Activated T-helper 2 cell treated with anti-CD3 and anti-CD28 coated beads, Interferon-gamma antibody, Interleukin-2, Interleukin-4, amounts not matched to agents 10 μg/mL and 5 μg/mL and 100 μg/mL, durations not matched to agents 14 hours and 24 hours and 36 hours (primary cell): Measurements from ENCODE around the gene SLC9C2. TPM values are rescaled to one million over a fixed set of nuclear protein-coding genes. Genes with fewer than 3 reads are reported as not detected.
"Not testable (repeated sequence)": the region's sequence is repeated elsewhere in the genome, so short reads cannot be mapped to it uniquely, and the experiment has no call there.

Source experiments
- DNase-seq: peaks from one replicate; pipeline ENCODE4 v3.0.0; 2021; ENCODE audit warnings: low spot score
- H3K27ac Mint-ChIP-seq: one replicate; pipeline ENCODE4 v1.8.0; 2021; ENCODE audit warnings: mixed read lengths
- H3K27me3 Mint-ChIP-seq: one replicate; pipeline ENCODE4 v1.8.0; 2021; ENCODE audit warnings: low read depth, mixed read lengths
- H3K36me3 Mint-ChIP-seq: one replicate; pipeline ENCODE4 v1.8.0; 2021; ENCODE audit warnings: low read depth, mixed read lengths
- H3K4me1 Mint-ChIP-seq: one replicate; pipeline ENCODE4 v1.8.0; 2021; ENCODE audit warnings: low read depth, mixed read lengths
- H3K4me3 Mint-ChIP-seq: one replicate; pipeline ENCODE4 v1.8.0; 2021; ENCODE audit warnings: low read depth, mild to moderate bottlenecking, moderate library complexity, mixed read lengths
- H3K9me3 Mint-ChIP-seq: one replicate; pipeline ENCODE4 v1.8.0; 2021; ENCODE audit warnings: mixed read lengths
- intact Hi-C: fragments of 100-400 bp; cut with micrococcal nuclease; formaldehyde crosslinking; loops from one replicate; pipeline ENCODE4 v1.15.1; 2023
- total RNA-seq: library from RNA; stranded (reverse); gene quantifications from 2 replicates; pipeline ENCODE4 v1.2.3, GENCODE V29; 2022

SLC9C2 gene
- total RNA-seq, 1 donor from 2014 or later: not detected

DNA sequence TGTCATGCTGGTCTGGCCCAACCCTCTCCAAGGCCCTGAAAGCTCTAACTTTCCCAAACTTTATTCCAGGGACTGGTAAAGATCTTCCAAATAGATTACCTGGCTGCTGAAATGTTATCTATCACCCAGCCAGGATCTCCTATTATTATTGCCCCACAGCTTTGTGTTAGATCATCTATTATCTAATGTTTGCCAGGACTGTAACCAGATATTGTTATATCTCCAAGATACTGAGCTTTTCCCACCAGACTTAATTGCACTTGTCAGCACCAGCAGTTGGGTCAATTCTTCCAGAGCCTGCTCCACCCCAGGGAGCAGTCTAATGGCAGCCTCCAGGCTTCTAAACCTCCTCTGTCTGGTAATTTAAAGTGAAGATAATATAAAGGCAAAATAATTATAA, 66.6 kb downstream of the SLC9C2 start:
- DNase-seq: no peak
- Mint-ChIP-seq H3K27ac (no peak overlapping the region), H3K9me3 (no peaks in the 10 kb centered on the region), H3K27me3 (peaks cover 7% of the 10 kb centered on the region), H3K4me1 (peaks cover 5% of the 10 kb centered on the region), H3K36me3 (no peaks in the 10 kb centered on the region), H3K4me3 (no peak overlapping the region)
- intact Hi-C loops: no loop called here

DNA sequence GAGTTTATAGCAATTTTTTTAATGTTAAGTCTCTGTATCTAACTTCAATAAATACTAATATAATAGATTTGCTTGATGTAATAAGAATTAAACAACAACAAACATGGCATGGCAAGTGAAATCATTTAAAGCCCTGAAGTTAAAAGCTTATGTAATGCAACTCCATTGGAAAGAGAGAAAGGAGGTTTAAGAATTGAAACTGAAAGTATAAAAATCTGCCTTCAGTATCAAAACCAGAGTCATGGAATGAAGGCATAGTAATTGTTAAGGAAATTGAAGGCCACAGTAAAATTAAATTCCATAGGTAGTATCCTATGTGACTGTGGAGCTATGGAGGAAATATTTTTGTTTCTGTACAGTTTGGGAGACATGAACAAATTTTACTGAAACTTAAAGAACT, 70.6 kb downstream of the SLC9C2 start:
- Mint-ChIP-seq H3K4me1 (peaks cover 5% of the 10 kb centered on the region), H3K4me3 (no peak overlapping the region), H3K9me3 (no peaks in the 10 kb centered on the region), H3K27me3 (peaks cover 7% of the 10 kb centered on the region), H3K27ac (no peak overlapping the region), H3K36me3 (no peaks in the 10 kb centered on the region)
- intact Hi-C loops: no loop called here
- no peak for DNase-seq

- no peaks in the 10 kb centered on the region for H3K36me3 Mint-ChIP-seq
- peaks cover 11% of the 10 kb centered on the region for H3K27me3 Mint-ChIP-seq
- H3K4me1 Mint-ChIP-seq: peaks cover 5% of the 10 kb centered on the region
- no peak overlapping the region for H3K4me3 Mint-ChIP-seq
- no peaks in the 10 kb centered on the region for H3K9me3 Mint-ChIP-seq
- H3K27ac Mint-ChIP-seq: no peak overlapping the region
- intact Hi-C loops: no loop called here
- no peak for DNase-seq
Measured at GRCh38 chr1:173530795-173531693, 71.8 kb downstream of the SLC9C2 start.

DNA sequence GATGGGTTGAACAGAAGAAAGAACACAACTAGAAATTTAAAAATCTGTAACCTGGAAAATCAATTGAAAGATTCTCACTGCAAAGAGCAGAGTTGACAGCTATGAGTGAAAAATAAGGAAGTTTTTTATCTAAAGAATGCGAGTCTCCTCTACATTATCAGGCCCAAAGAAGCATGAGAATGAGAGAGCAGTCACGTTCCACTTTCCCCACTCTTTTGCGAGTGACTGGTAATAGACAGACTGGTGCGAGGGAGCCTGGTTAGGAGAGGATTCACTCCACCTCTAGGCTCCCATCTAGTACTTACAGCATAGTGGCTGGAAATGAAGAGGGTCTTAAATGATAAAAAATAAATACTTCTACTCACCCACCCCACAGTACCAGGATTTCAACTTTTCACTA, 73.8 kb downstream of the SLC9C2 start:
- DNase-seq: no peak
- Mint-ChIP-seq H3K9me3 (no peaks in the 10 kb centered on the region), H3K27me3 (peaks cover 7% of the 10 kb centered on the region), H3K4me3 (no peak overlapping the region), H3K36me3 (no peaks in the 10 kb centered on the region), H3K27ac (no peak overlapping the region), H3K4me1 (peaks cover 5% of the 10 kb centered on the region)
- intact Hi-C loops: no loop called here

GRCh38 chr1:173527151-173527826, 75.6 kb downstream of the SLC9C2 start:
- Mint-ChIP-seq H3K9me3 (no peaks in the 10 kb centered on the region), H3K36me3 (no peaks in the 10 kb centered on the region), H3K27ac (no peak overlapping the region), H3K4me3 (no peak overlapping the region), H3K4me1 (peaks cover 4% of the 10 kb centered on the region), H3K27me3 (peaks cover 7% of the 10 kb centered on the region)
- intact Hi-C loops: no loop called here
- DNase-seq: no peak

DNA sequence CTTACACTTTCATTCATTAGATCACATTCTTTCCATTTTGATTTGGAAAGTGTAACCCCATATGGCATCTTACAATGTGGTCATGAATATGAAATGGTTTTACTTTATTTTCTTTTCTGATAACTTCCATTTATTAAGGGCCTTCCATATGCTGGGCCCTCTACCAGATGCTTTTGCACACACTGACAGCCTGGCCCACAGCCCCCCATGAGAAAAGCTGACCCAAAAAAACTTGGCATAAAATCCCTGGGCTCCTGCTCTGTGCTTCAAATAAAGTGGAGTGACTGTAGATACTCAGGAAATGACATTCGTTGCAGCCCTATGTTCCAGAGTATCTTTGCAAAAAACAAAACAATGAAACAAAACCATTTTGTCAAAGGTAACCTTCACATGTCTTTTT, 76.9 kb downstream of the SLC9C2 start:
- Mint-ChIP-seq H3K27ac (no peak overlapping the region), H3K36me3 (no peaks in the 10 kb centered on the region), H3K4me1 (no peaks in the 10 kb centered on the region), H3K4me3 (no peak overlapping the region), H3K9me3 (no peaks in the 10 kb centered on the region), H3K27me3 (peaks cover 7% of the 10 kb centered on the region)
- no peak for DNase-seq
- intact Hi-C loops: no loop called here

DNA sequence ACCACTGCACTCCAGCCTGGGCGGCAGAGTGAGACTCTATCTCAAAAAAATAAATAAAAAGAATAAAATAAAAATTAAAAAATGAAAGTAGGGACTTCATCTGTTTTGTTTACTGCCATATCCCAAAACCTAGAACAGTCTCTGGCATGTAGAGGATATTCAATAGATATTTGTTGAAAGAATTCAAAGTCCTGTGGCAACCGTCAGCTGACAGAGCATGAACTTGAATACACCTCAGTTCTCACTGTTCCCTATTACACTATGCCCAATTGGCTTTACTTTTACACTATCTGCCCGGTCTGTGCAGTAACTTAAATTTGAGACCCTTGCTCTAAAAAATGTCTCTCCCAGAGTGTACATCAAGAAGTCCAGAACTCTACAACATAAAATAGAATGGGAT, 79.5 kb downstream of the SLC9C2 start:
- H3K4me3 Mint-ChIP-seq: no peak overlapping the region
- intact Hi-C loops: no loop called here

DNA sequence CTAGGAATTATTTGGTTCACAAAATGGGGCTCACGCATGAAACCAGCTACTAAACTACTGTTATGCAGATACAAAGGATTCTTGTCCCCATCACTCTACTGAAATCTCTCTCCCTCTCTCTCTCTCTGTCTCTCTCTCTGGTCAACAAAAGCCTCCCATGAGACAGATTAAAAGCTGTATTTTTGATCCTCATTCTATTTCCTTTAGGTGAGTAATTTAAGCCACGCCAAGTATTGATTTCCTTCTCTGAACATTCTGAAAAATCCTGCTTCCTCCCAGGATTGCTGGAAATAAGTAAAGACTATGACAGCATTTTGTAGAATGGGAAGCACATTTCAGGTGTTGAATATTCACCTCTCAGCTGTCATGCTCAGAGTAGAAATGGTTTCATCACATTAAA, 82.1 kb downstream of the SLC9C2 start:
- Mint-ChIP-seq H3K27ac (no peak overlapping the region), H3K4me1 (peaks cover 4% of the 10 kb centered on the region), H3K36me3 (no peaks in the 10 kb centered on the region), H3K4me3 (no peak overlapping the region), H3K9me3 (no peaks in the 10 kb centered on the region), H3K27me3 (no peaks in the 10 kb centered on the region)
- DNase-seq: no peak
- intact Hi-C loops: no loop called here

More for the DNA sequence above, 79.5 kb downstream of the SLC9C2 start:
- peaks cover 5% of the 10 kb centered on the region for H3K27me3 Mint-ChIP-seq
- H3K36me3 Mint-ChIP-seq: no peaks in the 10 kb centered on the region
- H3K4me1 Mint-ChIP-seq: peaks cover 2% of the 10 kb centered on the region
- H3K9me3 Mint-ChIP-seq: no peaks in the 10 kb centered on the region
- no peak overlapping the region for H3K27ac Mint-ChIP-seq
- no peak for DNase-seq

GRCh38 chr1:173514503-173514902, 88.4 kb downstream of the SLC9C2 start:
- H3K27ac Mint-ChIP-seq, intact Hi-C loops, H3K4me3 Mint-ChIP-seq, H3K27me3 Mint-ChIP-seq, DNase-seq, H3K4me1 Mint-ChIP-seq, H3K36me3 Mint-ChIP-seq: not testable (repeated sequence)
- peaks cover 12% of the 10 kb centered on the region for H3K9me3 Mint-ChIP-seq

DNA sequence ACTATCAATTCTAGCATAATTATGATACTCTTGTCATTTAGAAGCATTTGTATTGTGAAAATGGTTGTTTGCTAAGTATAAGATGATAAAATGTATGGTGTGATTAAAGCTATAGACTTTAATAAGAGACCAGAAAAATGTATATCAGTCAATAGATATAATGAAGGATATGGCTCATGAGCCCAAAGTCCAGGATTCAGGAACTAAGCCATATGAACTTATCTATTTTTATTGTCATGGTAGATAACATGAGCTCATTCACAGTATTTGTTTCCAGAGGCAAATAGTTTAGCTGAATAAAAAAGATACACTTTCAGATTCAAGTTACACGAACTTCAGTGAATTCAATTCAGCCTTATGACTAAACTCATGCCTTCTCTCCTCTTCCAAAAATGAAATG, 93.1 kb downstream of the SLC9C2 start:
- DNase-seq: no peak
- H3K27ac Mint-ChIP-seq: no peak overlapping the region
- no peaks in the 10 kb centered on the region for H3K36me3 Mint-ChIP-seq
- H3K4me3 Mint-ChIP-seq: no peak overlapping the region
- peaks cover 12% of the 10 kb centered on the region for H3K9me3 Mint-ChIP-seq
- peaks cover 8% of the 10 kb centered on the region for H3K27me3 Mint-ChIP-seq
- H3K4me1 Mint-ChIP-seq: no peaks in the 10 kb centered on the region
- intact Hi-C loops: no loop called here

GRCh38 chr1:173508541-173508940, 94.3 kb downstream of the SLC9C2 start:
- Mint-ChIP-seq H3K27me3 (peaks cover 8% of the 10 kb centered on the region), H3K36me3 (no peaks in the 10 kb centered on the region), H3K27ac (no peak overlapping the region), H3K4me3 (no peak overlapping the region), H3K9me3 (peaks cover 3% of the 10 kb centered on the region), H3K4me1 (no peaks in the 10 kb centered on the region)
- no peak for DNase-seq
- intact Hi-C loops: no loop called here

DNA sequence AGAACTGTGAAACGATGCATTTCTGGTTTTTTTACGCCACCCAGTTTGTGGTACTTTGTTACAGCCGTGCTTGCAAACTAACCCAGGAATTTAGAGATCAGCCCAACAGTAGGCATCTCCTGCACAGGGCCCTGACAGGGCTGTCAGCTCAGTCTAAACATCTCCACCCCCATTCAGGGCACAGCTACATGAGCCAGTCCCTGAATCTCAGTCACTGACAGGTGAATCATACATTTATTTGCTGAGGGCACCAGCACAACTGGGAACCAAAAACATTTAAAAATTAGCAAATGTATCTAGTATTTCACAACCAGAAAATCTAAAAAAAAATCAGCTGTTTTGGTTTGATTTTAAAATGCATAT, 95.0 kb downstream of the SLC9C2 start:
- no peak for DNase-seq
- H3K4me3 Mint-ChIP-seq: no peak overlapping the region
- peaks cover 7% of the 10 kb centered on the region for H3K27me3 Mint-ChIP-seq
- no peaks in the 10 kb centered on the region for H3K36me3 Mint-ChIP-seq
- no peak overlapping the region for H3K27ac Mint-ChIP-seq
- intact Hi-C loops: no loop called here
- no peaks in the 10 kb centered on the region for H3K4me1 Mint-ChIP-seq
- H3K9me3 Mint-ChIP-seq: no peaks in the 10 kb centered on the region

- Mint-ChIP-seq H3K4me1 (no peaks in the 10 kb centered on the region), H3K27me3 (peaks cover 7% of the 10 kb centered on the region), H3K27ac (no peak overlapping the region), H3K4me3 (no peak overlapping the region), H3K9me3 (no peaks in the 10 kb centered on the region), H3K36me3 (no peaks in the 10 kb centered on the region)
- intact Hi-C loops: no loop called here
- no peak for DNase-seq
Measured at GRCh38 chr1:173507205-173507846, 95.5 kb downstream of the SLC9C2 start.
